Osteocyte (in vitro differentiated cells): ENCODE data around the gene SLC48A1. TPM values are rescaled to one million over a fixed set of nuclear protein-coding genes. Genes with fewer than 3 reads are reported as not detected.

Experiments used
- DNase-seq: peaks from one replicate; pipeline ENCODE4 v3.0.0; 2021; ENCODE audit warnings: mixed read lengths; ENCODE audit not compliant: unreplicated experiment; ENCODE audit errors: extremely low spot score
- H3K27ac Mint-ChIP-seq: one replicate; pipeline ENCODE4 v1.8.0; 2021; ENCODE audit warnings: mild to moderate bottlenecking, mixed read lengths; ENCODE audit not compliant: unreplicated experiment
- H3K27me3 Mint-ChIP-seq: one replicate; pipeline ENCODE4 v1.8.0; 2021; ENCODE audit warnings: mixed read lengths; ENCODE audit not compliant: unreplicated experiment
- H3K36me3 Mint-ChIP-seq: one replicate; pipeline ENCODE4 v1.8.0; 2021; ENCODE audit warnings: mixed read lengths; ENCODE audit not compliant: unreplicated experiment
- H3K4me1 Mint-ChIP-seq: one replicate; pipeline ENCODE4 v1.8.0; 2021; ENCODE audit warnings: mixed read lengths; ENCODE audit not compliant: unreplicated experiment
- H3K4me3 Mint-ChIP-seq: one replicate; pipeline ENCODE4 v1.8.0; 2021; ENCODE audit warnings: mild to moderate bottlenecking, moderate library complexity, mixed read lengths; ENCODE audit not compliant: unreplicated experiment
- H3K9me3 Mint-ChIP-seq: one replicate; pipeline ENCODE4 v1.8.0; 2021; ENCODE audit warnings: mixed read lengths; ENCODE audit not compliant: unreplicated experiment
- total RNA-seq: library from RNA; stranded (reverse); gene quantifications from 2 replicates; pipeline ENCODE4 v1.2.1, GENCODE V29; 2021
- TF ChIP-seq, protein P1 (sequence below): fragments of 200-600 bp; sonication (generic); IDR thresholded peaks from 2 replicates; pipeline ENCODE4 v1.5.0; 2021; ENCODE audit warnings: antibody characterized with exemption, mild to moderate bottlenecking, moderate library complexity

SLC48A1 gene
- total RNA-seq, 1 donor from 2014 or later: 21.2 TPM

DNA sequence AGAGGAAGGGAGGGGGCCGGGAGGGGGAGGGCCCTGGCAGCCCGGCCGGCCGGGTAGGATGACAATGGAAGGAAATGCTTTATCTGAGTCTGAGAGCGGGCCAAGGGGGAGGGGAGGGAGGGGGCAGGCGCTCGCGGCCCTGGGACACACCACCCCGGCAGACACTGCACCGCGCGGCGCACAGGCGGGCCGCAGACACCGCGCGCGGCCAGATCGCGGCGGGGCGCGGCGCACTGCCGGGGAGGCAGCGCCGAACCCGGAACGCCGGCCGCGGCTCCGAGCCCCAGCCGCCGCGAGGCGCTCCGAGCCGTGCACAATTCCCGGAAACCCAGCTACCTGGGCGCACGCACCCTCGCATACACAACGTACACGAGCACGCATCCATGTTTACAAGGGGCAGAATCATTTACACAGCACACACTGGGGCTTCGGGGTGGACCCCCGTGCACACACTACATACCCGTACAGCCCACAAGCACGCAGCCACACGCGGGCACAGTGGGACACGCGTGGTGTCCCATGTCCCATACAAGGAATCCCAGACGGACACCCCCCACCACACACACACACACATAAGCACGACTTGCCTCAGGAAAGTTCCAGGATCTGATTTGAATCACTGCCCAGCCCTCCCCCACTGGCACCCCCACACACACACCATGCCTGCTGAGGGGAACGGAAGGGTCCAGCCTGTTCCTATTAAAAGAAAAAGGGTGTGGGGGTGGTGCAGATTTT lies 47.0 kb downstream of the SLC48A1 start, which contains the start of gene HDAC7:
HDAC7 (minus strand) TSS at position 8 of the 735 bp plus-strand sequence. CDS start 118 bp downstream, outside the sequence.
- no peak for DNase-seq
- peaks cover 74% of the 10 kb centered on the region for H3K4me1 Mint-ChIP-seq
- no peaks in the 10 kb centered on the region for H3K36me3 Mint-ChIP-seq
- H3K9me3 Mint-ChIP-seq: no peaks in the 10 kb centered on the region
- no peaks in the 10 kb centered on the region for H3K27me3 Mint-ChIP-seq
- H3K27ac Mint-ChIP-seq: peak within 1 kb of the TSS; percentile 98
- TF ChIP-seq, protein P1, sequence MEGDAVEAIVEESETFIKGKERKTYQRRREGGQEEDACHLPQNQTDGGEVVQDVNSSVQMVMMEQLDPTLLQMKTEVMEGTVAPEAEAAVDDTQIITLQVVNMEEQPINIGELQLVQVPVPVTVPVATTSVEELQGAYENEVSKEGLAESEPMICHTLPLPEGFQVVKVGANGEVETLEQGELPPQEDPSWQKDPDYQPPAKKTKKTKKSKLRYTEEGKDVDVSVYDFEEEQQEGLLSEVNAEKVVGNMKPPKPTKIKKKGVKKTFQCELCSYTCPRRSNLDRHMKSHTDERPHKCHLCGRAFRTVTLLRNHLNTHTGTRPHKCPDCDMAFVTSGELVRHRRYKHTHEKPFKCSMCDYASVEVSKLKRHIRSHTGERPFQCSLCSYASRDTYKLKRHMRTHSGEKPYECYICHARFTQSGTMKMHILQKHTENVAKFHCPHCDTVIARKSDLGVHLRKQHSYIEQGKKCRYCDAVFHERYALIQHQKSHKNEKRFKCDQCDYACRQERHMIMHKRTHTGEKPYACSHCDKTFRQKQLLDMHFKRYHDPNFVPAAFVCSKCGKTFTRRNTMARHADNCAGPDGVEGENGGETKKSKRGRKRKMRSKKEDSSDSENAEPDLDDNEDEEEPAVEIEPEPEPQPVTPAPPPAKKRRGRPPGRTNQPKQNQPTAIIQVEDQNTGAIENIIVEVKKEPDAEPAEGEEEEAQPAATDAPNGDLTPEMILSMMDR: no peak
- H3K4me3 Mint-ChIP-seq: peak within 1 kb of the TSS; percentile 95

DNA sequence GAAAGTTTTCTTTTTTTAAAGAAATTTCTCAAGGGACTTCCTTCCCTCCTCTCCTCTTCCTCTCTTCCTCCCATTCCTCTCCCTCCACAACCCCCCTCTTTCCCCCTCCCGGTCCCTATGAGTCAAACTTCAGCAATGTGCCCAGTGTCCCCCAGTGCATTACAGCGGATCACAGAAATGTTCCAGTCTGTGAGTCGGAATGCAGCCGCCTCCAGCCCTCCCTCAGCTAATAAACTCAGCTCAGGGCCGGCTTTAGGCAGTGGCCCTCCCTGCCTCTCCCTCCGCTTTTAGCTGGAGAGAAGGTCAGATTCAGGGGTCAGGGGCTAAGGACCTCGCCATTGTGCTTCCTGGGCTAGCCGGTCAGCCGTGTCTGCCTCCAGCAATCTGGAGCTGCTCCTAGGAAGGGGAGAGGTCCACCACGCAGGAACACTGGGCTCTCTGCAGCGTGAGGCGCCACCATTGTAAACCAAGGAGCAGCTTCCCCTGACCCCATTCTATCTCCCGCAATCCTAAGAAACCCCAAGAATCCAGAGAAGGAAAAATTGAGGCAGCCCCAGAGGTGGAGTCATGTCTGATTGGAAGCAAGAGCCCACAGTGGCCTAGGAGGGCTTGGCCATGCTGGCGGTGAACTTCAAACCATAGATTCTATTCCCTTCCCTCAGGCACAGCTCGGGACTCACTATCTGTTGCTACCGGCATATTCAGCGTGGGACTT lies 47.8 kb downstream of the SLC48A1 start:
- peak; percentile 93 for DNase-seq
- no peaks in the 10 kb centered on the region for H3K27me3 Mint-ChIP-seq
- TF ChIP-seq, protein P1: no peak
- H3K36me3 Mint-ChIP-seq: no peaks in the 10 kb centered on the region
- H3K4me1 Mint-ChIP-seq: peaks cover 73% of the 10 kb centered on the region
- H3K9me3 Mint-ChIP-seq: no peaks in the 10 kb centered on the region
- H3K4me3 Mint-ChIP-seq: peak overlapping the region; percentile 95
- H3K27ac Mint-ChIP-seq: peak overlapping the region; percentile 98

DNA sequence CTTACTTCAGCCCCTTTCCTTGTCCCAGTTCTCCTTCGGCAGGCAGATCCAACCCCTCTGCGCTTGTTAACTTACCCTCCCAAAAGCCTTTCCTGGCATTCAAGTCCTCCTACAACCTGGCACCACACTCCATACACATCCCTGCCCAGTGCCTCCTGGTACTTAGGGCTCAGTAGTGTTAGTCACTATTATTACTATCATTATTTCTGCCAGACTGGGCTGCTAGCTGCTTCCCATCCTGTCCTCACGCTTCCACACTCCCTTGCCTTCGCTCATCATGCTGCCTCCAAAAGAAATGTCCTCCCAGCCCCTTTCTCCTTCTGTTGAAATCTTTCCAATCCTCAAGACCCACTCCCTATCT lies 48.3 kb downstream of the SLC48A1 start:
- peak overlapping the region; percentile 95 for H3K4me3 Mint-ChIP-seq
- no peaks in the 10 kb centered on the region for H3K9me3 Mint-ChIP-seq
- peak overlapping the region; percentile 98 for H3K27ac Mint-ChIP-seq
- no peak for DNase-seq
- H3K27me3 Mint-ChIP-seq: no peaks in the 10 kb centered on the region
- peaks cover 71% of the 10 kb centered on the region for H3K4me1 Mint-ChIP-seq
- no peaks in the 10 kb centered on the region for H3K36me3 Mint-ChIP-seq
- TF ChIP-seq, protein P1: no peak

DNA sequence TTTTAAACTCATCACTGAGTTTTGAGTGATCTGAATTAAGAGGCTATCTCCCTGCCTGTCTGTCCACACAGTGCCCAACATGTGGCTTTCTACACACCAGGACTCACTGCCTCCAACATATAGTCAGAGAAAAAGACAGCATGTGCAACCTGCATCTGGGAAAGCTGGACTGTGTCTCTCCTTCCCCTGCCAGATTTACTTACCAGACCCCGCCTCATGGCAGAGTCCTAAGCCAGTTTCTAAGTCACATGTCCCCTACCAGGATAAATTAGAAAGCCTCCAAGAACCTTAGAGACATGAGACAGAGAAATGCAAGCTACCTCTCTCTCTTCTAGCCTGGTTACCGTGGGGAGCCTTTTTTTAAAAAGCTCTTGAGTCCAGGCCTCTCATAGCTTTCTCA lies 49.4 kb downstream of the SLC48A1 start:
- Mint-ChIP-seq H3K9me3 (no peaks in the 10 kb centered on the region), H3K27me3 (no peaks in the 10 kb centered on the region), H3K27ac (peak overlapping the region; percentile 98), H3K4me1 (peaks cover 68% of the 10 kb centered on the region), H3K36me3 (no peaks in the 10 kb centered on the region), H3K4me3 (no peak overlapping the region)
- TF ChIP-seq, protein P1: no peak
- no peak for DNase-seq

DNA sequence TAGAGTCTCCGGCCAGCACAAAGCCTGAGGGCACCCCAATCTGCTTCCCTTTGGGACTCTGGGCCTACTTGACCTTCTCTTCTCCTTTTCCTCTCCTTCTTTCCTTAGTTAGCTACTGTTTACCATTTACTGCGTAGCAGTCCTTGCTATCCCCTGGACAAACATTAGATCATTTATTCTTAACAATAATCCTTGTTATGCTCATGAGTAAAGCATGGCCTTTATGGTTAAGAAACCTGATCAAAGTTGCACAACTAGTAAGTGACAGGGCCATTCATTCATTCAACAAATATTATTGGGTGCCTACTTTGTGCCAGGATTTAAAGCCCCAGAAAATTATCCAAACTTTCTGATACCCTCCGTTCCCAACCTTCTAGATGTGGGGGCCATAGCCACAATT lies 49.8 kb downstream of the SLC48A1 start:
- H3K9me3 Mint-ChIP-seq: no peaks in the 10 kb centered on the region
- no peaks in the 10 kb centered on the region for H3K27me3 Mint-ChIP-seq
- peaks cover 65% of the 10 kb centered on the region for H3K4me1 Mint-ChIP-seq
- H3K27ac Mint-ChIP-seq: peak overlapping the region; percentile 98
- no peak overlapping the region for H3K4me3 Mint-ChIP-seq
- DNase-seq: no peak
- TF ChIP-seq, protein P1: no peak
- H3K36me3 Mint-ChIP-seq: no peaks in the 10 kb centered on the region
